ENCODE results near the gene BCL2L14. TPM values are rescaled to one million over a fixed set of nuclear protein-coding genes. Genes with fewer than 3 reads are reported as not detected.
A peak's percentile ranks its signal among the peaks of the same experiment; 100 is the strongest.

BCL2L14 gene
- total and polyA plus RNA-seq, 2 of the 13 experiments (the other 11 are each of a cell fraction or from before 2014, with no cell fraction given): 0.11 TPM; not detected in 1

GRCh38 chr12:12029653-12030052 lies 41.1 kb upstream of the BCL2L14 start:
- Histone ChIP-seq H3K27me3 (ENCODE audit: control insufficient read depth in 1 of 2, insufficient read depth in 2 of 2, low read length in 2 of 2) (peaks cover 4 to 9% of the 10 kb centered on the region in 2 experiments; a peak in 2 of 5 replicates), H3K79me2 (ENCODE audit: insufficient read depth, low read length) (no peaks in the 10 kb centered on the region), H4K20me1 (ENCODE audit: insufficient read depth, low read length) (no peaks in the 10 kb centered on the region), H3K4me1 (ENCODE audit: insufficient read depth, low read length) (peaks cover 19% of the 10 kb centered on the region), H3K27ac (ENCODE audit: extremely low read length, insufficient read depth, low read length) (no peak overlapping the region), H3K9ac (ENCODE audit: insufficient read depth, low read depth, low read length) (no peak overlapping the region), H3K4me3 (replicated peaks in 1 of 3; ENCODE audit: insufficient read depth in 1 of 3, low read depth in 2 of 3, low read length in 3 of 3) (no peak overlapping the region), H2AFZ (ENCODE audit: low read length) (no peak overlapping the region), H3K4me2 (ENCODE audit: low read depth, low read length) (no peak overlapping the region), H3K36me3 (replicated peaks in 1 of 2; ENCODE audit: control insufficient read depth in 1 of 2, insufficient read depth in 2 of 2, low read length in 2 of 2) (no peaks in the 10 kb centered on the region), H3K9me3 (ENCODE audit: low read length) (no peaks in the 10 kb centered on the region)
- FAIRE-seq: no peak
- 56% methylated on average over 2 of the region's 2 CpGs for WGBS (ENCODE audit: low lambda C conversion rate)
- CTCF ChIA-PET (ENCODE audit: low intra/inter-chr PET ratio, low total read pairs): no interaction called here
- POLR2A ChIA-PET: no interaction called here
- intact Hi-C loops (cut with micrococcal nuclease; ENCODE audit: unreplicated experiment): loop anchor here (5.0 to 10.0 kb wide), 2 partner anchors 125 to 217 kb away; no protein-coding TSS in a partner anchor
- no peak for DNase-seq (ENCODE audit: low spot score)
- in situ Hi-C loops (cut with HindIII; ENCODE audit: extremely low pct_ligation_motif_present, low pct_unique_long_range_greater_than_20kb): loop anchor here (5.0 kb wide), 1 partner anchor 447 kb away; no protein-coding TSS in a partner anchor
- ATAC-seq: no peak
- no TSS peak for BruUV-seq (replicated peaks)
- TF ChIP-seq ZKSCAN1 (IDR thresholded peaks at IDR 0.05; ENCODE audit: low read length) (peak; percentile 57; the same call in 1 of the 2 replicates), ARID2 (CRISPR knock-in tag; IDR thresholded peaks at IDR 0.05; ENCODE audit: borderline replicate concordance) (no peak)

GRCh38 chr12:12032260-12032791 lies 38.4 kb upstream of the BCL2L14 start:
- Histone ChIP-seq H3K27me3 (ENCODE audit: control insufficient read depth in 1 of 2, insufficient read depth in 2 of 2, low read length in 2 of 2) (peaks cover 3 to 6% of the 10 kb centered on the region in 2 experiments; a peak in 1 of 5 replicates), H4K20me1 (ENCODE audit: insufficient read depth, low read length) (no peaks in the 10 kb centered on the region), H3K4me2 (ENCODE audit: low read depth, low read length) (no peak overlapping the region), H3K4me1 (ENCODE audit: insufficient read depth, low read length) (peaks cover 19% of the 10 kb centered on the region), H3K27ac (ENCODE audit: extremely low read length, insufficient read depth, low read length) (no peak overlapping the region), H3K4me3 (replicated peaks in 1 of 3; ENCODE audit: insufficient read depth in 1 of 3, low read depth in 2 of 3, low read length in 3 of 3) (no peak overlapping the region), H3K9me3 (ENCODE audit: low read length) (no peaks in the 10 kb centered on the region), H3K9ac (ENCODE audit: insufficient read depth, low read depth, low read length) (no peak overlapping the region), H2AFZ (ENCODE audit: low read length) (no peak overlapping the region), H3K36me3 (replicated peaks in 1 of 2; ENCODE audit: control insufficient read depth in 1 of 2, insufficient read depth in 2 of 2, low read length in 2 of 2) (no peaks in the 10 kb centered on the region), H3K79me2 (ENCODE audit: insufficient read depth, low read length) (no peaks in the 10 kb centered on the region)
- ChIA-PET CTCF (ENCODE audit: low intra/inter-chr PET ratio, low total read pairs) (interaction anchor here (2.3 kb wide), 1 partner anchor 450 kb away, joined by 51 read pairs; no protein-coding TSS in a partner anchor), POLR2A (interaction anchor here (0.8 kb wide), 1 partner anchor 449 kb away, joined by 4 read pairs; no protein-coding TSS in a partner anchor)
- TF ChIP-seq ZNF275 (CRISPR knock-in tag; IDR thresholded peaks at IDR 0.05; ENCODE audit: borderline replicate concordance) (no peak), FOXO4 (CRISPR knock-in tag; conservative IDR thresholded peaks at IDR 0.05) (no peak)
- WGBS (ENCODE audit: low lambda C conversion rate): 58% methylated on average over 11 of the region's 12 CpGs
- intact Hi-C loops (cut with micrococcal nuclease; ENCODE audit: unreplicated experiment) (loop anchor here (5.0 to 10.0 kb wide), 2 partner anchors 128 to 220 kb away; no protein-coding TSS in a partner anchor), in situ Hi-C loops (cut with HindIII; ENCODE audit: extremely low pct_ligation_motif_present, low pct_unique_long_range_greater_than_20kb) (loop anchor here (5.0 kb wide), 1 partner anchor 450 kb away; no protein-coding TSS in a partner anchor)
- no peak for DNase-seq (ENCODE audit: low spot score)
- ATAC-seq: peak; percentile 25; the same call in 1 of the 3 replicates
- no peak for FAIRE-seq
- no TSS peak for BruUV-seq (replicated peaks)
